GM18858 (cell line): ENCODE measurements around the gene ANKRD24.
"Not testable (repeated sequence)": the region's sequence is repeated elsewhere in the genome, so short reads cannot be mapped to it uniquely, and the experiment has no call there.

Experiments used
- ATAC-seq: cut with Tn5 transposase; IDR thresholded peaks from one replicate; pipeline ENCODE4 v1.9.1; 2021; ENCODE audit not compliant: unreplicated experiment

Gene ANKRD24

DNA sequence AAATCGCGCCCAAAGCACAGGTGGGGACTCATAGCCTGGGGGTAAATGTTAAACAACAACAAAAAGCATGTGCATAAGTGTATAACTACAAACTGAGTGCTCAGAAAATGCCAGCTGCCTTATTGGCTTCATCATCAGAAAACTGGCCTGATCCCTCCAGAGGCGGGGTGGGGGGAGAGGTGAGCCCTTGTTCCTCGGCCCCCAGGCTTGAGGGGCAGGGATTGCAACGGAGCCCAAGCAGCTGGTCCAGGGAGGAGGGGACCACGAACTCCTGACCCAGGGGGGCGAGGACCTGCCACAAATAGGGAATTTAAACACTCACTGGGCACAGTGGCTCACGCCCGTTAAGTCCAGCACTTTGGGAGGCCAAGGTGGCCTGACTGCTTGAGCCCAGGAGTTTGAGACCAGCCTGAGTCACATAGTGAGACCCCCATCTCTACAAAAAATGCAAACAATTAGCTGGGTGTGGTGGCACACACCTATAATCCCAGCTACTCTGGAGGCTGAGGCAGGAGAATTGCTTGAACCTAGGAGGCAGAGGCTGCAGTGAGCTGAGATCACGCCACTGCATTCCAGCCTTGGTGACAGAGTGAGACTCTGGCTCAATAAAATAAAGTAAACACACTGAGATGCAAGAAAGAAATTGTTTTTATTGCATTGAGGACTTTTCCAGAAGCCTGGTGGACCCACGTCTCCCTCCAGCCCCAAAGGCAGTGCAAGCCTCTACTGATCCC, 8.8 kb upstream of the ANKRD24 start:
- no peak for ATAC-seq

DNA sequence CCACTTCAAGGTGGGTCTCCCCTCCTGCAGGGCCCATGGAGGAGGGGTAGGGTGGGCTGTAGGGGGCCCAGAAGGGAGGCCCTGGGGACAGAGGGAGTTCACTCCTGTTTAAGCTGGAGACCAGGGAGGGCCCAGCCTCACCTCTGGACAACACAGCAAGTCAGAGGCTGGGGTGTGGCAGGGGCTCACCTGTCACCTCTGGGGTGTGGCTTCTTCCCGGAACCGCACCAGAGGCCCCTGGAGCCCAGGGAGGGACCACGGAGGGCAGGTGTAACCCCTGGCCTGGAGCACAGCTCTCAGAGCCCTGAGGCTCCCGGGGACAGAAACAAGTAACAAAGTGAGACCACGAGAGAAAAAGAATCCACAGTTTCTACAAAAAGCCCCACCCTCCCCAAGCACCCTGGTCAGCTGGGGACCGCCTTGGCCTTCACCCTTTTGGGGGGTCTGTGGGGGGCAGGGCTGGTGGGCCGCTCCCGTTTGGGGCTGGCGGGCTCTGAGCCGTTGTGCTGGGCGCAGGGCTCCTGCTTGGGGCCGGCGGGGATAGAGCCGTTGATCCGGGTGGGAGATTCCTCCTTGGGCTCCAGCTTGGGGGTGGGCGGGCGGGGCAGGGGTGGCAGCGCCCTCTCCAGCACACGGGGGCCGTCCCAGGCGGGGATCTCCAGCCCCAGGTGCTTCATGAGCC, 8.1 kb upstream of the ANKRD24 start:
- no peak for ATAC-seq

GRCh38 chr19:4174895-4175668, 7.4 kb upstream of the ANKRD24 start:
- ATAC-seq: no peak

- no peak for ATAC-seq
These were observed 6.9 kb upstream of the ANKRD24 start for GRCh38 chr19:4175669-4175931.

- ATAC-seq: no peak
These were observed 5.3 kb upstream of the ANKRD24 start for GRCh38 chr19:4177146-4177545.

GRCh38 chr19:4178990-4179389, 3.5 kb upstream of the ANKRD24 start:
- ATAC-seq: no peak

GRCh38 chr19:4181053-4181508, 1.4 kb upstream of the ANKRD24 start:
- ATAC-seq: no peak

DNA sequence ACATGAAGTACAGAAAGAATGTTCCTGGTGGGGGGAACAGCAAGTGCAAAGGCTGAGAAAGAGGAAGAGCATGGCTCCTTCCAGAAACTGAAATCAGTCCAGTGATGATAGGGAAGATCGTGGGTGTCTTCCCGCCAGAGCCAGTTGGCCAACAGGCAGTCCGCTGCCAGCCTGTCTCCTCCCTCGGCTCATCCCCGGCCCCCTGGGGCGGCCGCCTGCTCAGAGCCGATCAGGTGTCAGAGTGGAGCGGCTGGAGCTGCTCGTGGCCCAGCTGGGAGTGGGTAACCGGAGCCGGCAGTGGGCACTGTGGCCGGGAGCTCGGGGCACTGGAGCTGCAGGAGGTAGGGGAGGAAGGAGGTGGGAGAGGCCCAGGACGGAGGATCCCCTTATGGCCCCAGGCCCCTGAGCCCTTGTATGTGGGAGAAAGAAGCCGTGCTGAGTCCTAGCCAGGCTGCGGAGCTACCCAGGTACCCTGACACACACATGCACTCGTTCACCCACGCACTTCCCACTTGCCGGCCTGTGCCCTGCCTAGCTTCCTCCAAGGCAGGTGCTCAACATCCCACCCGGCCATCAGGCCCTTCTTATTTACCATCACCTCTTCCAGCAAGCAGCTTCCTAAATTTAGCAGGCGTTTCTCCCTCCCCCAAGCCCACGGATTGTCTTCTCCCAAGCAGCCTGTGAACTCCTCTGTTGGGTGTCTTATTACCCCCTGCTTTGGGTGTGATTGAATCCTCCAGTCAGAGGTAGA, 1.7 kb downstream of the ANKRD24 start:
- no peak for ATAC-seq

DNA sequence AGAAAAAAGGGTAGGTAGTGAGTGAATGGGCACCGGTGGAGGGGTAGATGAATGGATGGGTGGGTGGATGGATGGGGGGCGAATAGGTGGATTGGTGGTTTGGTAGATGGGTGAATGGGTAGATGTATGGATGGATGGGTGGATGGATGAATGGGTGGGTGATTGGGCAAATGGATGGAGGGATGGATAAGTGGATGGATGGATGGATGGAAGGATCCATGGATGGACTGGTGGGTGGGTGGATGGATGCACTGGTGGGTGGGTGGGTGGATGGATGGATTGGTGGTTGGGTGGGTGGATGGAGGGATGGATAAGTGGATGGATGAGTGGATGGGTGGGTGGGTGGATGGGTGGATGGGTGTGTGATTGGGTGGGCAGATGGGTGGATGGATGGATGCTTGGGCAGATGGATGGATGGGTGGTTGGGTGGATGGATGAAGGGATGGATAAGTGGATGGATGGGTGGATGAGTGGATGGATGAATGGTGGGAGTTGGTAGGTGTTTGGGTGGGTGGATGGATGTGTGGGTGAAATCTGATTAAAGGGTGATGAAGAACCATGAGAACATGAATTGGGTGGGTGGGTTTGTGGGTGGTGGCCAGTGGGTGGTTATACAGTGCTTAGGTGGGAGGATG, 2.3 kb downstream of the ANKRD24 start:
- ATAC-seq: no peak

DNA sequence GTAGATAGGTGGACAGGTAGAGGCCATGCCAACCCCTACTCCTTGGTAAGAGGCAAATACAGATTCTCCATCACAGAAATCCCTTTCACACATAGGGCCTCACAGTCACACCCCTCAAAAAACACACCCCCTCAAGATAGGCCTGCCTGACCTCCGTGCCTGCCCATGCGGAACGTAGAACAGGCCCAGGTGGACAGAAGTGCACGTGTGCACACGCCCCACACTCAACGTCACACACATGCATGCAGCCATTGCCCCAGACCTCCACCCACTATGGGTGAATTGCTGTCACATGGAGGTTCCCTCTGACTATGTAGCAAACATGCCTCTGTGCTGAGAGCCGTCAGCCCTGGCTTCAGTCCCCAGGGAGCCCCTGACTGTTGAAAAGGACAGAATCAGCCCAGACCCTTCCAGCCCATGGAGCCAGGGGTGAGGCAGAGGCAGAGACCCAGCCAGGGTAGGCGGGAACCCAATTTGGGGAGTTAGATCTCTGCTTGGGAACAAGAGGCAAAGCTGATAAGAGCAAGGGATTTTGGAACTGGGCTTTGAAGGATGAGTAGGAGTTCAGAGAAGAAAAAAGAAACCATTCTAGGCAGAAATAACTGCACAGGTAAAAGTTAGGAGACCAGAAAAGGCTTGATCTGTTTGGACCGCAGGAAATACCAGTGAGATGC, 3.1 kb downstream of the ANKRD24 start:
- no peak for ATAC-seq

GRCh38 chr19:4186087-4186993, 3.9 kb downstream of the ANKRD24 start:
- ATAC-seq: no peak

GRCh38 chr19:4187313-4188122, 5.0 kb downstream of the ANKRD24 start:
- no peak for ATAC-seq

GRCh38 chr19:4189641-4190040, 7.2 kb downstream of the ANKRD24 start:
- ATAC-seq: no peak

DNA sequence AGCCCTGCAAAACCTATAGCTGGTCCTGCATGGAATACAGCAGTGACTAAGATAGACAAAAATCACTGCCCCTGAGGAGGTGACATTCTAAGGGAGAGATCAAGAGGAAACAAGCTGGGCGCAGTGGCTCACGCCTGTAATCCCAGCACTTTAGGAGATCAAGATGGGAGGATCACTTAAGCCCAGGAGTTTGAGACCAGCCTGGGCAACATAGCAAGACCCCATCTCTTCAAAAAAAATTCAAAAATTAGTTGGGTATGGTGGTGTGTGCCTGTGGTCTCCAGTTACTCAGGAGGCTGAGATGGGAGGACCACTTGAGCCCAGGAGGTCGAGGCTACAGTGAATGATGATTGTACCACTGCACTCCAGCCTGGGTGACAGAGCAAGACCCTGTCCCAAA, 10.0 kb downstream of the ANKRD24 start:
- ATAC-seq: not testable (repeated sequence)

GRCh38 chr19:4194353-4194752, 11.9 kb downstream of the ANKRD24 start:
- no peak for ATAC-seq

- no peak for ATAC-seq
These were observed 13.5 kb downstream of the ANKRD24 start for GRCh38 chr19:4196009-4196408.

DNA sequence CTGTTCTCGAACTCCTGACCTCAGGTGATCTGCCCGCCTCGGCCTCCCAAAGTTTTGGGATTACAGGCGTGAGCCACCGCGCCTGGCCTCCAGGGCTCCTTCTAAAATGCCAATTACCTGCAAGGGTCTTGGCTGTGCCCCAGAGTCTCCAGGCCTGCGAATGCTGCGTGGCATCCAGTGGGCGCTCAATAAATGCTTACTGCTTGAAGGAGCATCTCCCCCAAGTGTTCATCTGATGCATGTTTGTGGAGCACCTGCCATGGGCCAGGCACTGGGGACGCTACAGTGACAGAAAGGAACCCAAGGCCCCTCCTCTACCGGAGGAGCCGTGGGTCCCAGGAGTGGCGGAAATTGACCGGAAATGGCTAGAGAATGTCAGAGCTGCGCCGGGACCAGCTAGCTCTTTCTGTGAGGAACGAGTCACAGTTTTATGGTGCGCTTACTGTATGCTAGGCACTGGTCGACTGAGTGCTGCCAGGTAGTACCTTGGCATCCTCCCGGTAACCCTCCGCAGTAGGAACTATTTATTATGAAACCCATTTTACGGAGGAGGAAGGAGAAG, 14.2 kb downstream of the ANKRD24 start:
- no peak for ATAC-seq

DNA sequence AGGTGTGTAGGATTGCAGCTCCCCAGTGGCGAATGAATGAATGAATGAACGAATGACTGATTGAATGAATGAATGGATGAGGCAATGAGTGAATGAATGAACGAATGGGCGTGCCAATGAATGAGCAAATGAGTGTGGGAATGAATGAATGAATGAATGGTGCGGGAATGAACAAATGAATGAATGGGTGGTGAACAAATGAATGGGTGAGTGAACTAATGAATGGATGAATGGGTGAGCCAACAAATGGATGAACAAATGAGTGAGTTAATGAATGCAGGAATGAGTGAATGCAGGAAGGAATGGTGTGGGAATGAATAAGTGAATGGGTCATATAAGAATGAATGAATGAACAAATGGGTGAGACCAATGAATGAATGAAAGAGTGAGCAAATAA, 14.7 kb downstream of the ANKRD24 start:
- no peak for ATAC-seq
